ENCODE measurements around the gene PRPH.

DNA sequence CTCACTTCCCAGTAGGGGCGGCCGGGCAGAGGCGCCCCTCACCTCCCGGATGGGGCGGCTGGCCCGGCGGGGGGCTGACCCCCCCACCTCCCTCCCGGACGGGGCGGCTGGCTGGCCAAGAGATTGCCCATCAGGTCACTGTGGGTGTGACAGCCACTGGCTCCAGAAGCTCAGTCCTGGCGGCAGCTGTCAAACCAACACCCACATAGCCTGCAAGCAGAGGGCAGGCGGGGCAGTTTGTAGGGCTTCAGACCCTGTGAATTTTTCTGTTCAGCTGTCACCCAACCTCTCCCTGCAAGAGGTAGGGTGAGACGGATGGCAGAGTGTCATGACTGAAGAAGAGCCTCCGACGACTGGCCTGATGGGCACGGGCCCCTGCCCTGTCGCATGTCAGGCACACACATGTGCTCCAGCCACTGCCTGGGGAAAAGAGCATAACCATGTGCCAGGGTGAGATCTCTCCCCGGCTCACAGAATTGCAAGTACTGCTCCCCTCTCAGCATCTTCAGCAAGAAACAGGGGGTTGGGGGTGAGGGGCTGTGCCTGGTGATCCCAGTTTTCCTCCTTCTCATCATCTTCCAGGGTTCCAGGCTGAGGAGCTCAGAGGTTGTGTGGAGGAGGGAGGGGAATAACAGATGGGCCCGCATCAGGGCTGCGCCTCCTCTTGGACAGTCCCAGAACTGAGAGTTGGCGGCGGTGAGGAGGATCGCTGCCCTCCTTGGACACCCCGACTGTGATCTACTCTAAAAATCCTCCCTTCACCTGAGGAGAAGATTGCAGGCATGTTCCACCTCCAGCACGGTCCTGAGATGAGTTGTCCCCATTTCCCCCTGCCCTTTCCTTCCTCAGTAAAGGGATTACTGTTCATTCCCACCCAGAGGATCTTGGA is 11.2 kb upstream of the PRPH start:
- TF ChIP-seq, protein P1, sequence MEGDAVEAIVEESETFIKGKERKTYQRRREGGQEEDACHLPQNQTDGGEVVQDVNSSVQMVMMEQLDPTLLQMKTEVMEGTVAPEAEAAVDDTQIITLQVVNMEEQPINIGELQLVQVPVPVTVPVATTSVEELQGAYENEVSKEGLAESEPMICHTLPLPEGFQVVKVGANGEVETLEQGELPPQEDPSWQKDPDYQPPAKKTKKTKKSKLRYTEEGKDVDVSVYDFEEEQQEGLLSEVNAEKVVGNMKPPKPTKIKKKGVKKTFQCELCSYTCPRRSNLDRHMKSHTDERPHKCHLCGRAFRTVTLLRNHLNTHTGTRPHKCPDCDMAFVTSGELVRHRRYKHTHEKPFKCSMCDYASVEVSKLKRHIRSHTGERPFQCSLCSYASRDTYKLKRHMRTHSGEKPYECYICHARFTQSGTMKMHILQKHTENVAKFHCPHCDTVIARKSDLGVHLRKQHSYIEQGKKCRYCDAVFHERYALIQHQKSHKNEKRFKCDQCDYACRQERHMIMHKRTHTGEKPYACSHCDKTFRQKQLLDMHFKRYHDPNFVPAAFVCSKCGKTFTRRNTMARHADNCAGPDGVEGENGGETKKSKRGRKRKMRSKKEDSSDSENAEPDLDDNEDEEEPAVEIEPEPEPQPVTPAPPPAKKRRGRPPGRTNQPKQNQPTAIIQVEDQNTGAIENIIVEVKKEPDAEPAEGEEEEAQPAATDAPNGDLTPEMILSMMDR (optimal IDR thresholded peaks at IDR 0.05 in 1 of 3, IDR thresholded peaks at IDR 0.05 in 1 of 3, conservative IDR thresholded peaks at IDR 0.05 in 1 of 3; ENCODE audit: extremely low read depth in 1 of 3, insufficient read depth in 2 of 3, low read length in 3 of 3): peak; percentile 10 to 24 (median 15)
- no peak for TF ChIP-seq EZH2 (IDR thresholded peaks at IDR 0.05; ENCODE audit: low read length)

Data from keratinocyte (primary cell).